ENCODE results near the gene MPP7. TPM values are rescaled to one million over a fixed set of nuclear protein-coding genes. Genes with fewer than 3 reads are reported as not detected.

Gene MPP7
- total RNA-seq, 3 donors from 2014 or later (not counting 1 experiment from before 2014, with no cell fraction given): 11.5 to 21.0 (median 19.1) TPM

DNA sequence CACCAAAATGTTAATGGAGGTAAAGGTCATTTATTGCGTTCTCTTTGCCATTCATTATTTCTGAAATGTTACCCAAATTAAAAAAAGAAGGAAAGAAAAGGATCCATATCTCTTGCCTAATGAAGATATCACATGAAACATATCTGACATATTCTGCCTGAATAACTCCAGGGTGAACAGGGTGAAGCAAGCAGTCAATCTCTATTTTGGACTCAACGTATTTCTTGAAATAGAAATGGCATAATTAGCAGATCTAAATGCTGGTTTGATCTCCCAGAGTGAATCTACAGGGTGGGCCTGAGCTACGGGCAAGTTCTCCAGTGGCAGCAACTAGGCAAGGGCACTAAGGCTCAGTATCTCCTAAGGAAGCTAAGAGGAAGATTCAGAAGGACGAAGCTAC, 24.0 kb downstream of the MPP7 start:
- H3K9me3 ChIP-seq (ENCODE audit: control insufficient read depth, insufficient read depth, low read length): no peaks in the 10 kb centered on the region
- 92% methylated on average over 3 of the region's 4 CpGs for WGBS (ENCODE audit: insufficient coverage)
- no peak overlapping the region for H3K27ac ChIP-seq (ENCODE audit: low read length)
- peaks cover 5 to 19% of the 10 kb centered on the region in 2 donors for H3K4me1 Mint-ChIP-seq
- no peak for ATAC-seq
- H3K27ac Mint-ChIP-seq: no peak overlapping the region
- H3K9me3 Mint-ChIP-seq: no peaks in the 10 kb centered on the region
- DNase-seq: no peak
- no peaks in the 10 kb centered on the region for H3K4me1 ChIP-seq (ENCODE audit: control insufficient read depth, insufficient read depth, low read length)
- H3K27me3 Mint-ChIP-seq (ENCODE audit: low read depth in 2 of 2): no peaks in the 10 kb centered on the region
- no peaks in the 10 kb centered on the region for H3K36me3 ChIP-seq (ENCODE audit: control insufficient read depth, insufficient read depth, low read length)
- H3K4me3 ChIP-seq (ENCODE audit: low read length): no peak overlapping the region
- H3K27me3 ChIP-seq (ENCODE audit: control insufficient read depth, insufficient read depth, low read length): no peaks in the 10 kb centered on the region
- TF ChIP-seq, protein P1, sequence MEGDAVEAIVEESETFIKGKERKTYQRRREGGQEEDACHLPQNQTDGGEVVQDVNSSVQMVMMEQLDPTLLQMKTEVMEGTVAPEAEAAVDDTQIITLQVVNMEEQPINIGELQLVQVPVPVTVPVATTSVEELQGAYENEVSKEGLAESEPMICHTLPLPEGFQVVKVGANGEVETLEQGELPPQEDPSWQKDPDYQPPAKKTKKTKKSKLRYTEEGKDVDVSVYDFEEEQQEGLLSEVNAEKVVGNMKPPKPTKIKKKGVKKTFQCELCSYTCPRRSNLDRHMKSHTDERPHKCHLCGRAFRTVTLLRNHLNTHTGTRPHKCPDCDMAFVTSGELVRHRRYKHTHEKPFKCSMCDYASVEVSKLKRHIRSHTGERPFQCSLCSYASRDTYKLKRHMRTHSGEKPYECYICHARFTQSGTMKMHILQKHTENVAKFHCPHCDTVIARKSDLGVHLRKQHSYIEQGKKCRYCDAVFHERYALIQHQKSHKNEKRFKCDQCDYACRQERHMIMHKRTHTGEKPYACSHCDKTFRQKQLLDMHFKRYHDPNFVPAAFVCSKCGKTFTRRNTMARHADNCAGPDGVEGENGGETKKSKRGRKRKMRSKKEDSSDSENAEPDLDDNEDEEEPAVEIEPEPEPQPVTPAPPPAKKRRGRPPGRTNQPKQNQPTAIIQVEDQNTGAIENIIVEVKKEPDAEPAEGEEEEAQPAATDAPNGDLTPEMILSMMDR (IDR thresholded peaks at IDR 0.05): no peak
- no peak overlapping the region for H3K4me3 Mint-ChIP-seq
- no peaks in the 10 kb centered on the region for H3K36me3 Mint-ChIP-seq
- intact Hi-C loops (cut with micrococcal nuclease): no loop called here

GRCh38 chr10:28276384-28276783, 26.5 kb downstream of the MPP7 start:
- Mint-ChIP-seq H3K27ac (no peak overlapping the region), H3K36me3 (no peaks in the 10 kb centered on the region), H3K27me3 (ENCODE audit: low read depth in 2 of 2) (no peaks in the 10 kb centered on the region), H3K4me1 (peaks cover 5 to 23% of the 10 kb centered on the region in 2 donors), H3K9me3 (no peaks in the 10 kb centered on the region), H3K4me3 (no peak overlapping the region)
- Histone ChIP-seq H3K9me3 (ENCODE audit: control insufficient read depth, insufficient read depth, low read length) (no peaks in the 10 kb centered on the region), H3K36me3 (ENCODE audit: control insufficient read depth, insufficient read depth, low read length) (no peaks in the 10 kb centered on the region), H3K4me3 (ENCODE audit: low read length) (no peak overlapping the region), H3K27ac (ENCODE audit: low read length) (no peak overlapping the region), H3K27me3 (ENCODE audit: control insufficient read depth, insufficient read depth, low read length) (no peaks in the 10 kb centered on the region), H3K4me1 (ENCODE audit: control insufficient read depth, insufficient read depth, low read length) (no peaks in the 10 kb centered on the region)
- TF ChIP-seq, protein P1 (IDR thresholded peaks at IDR 0.05): no peak
- DNase-seq (no peak), ATAC-seq (no peak)
- intact Hi-C loops (cut with micrococcal nuclease): no loop called here
- 96% methylated on average over 3 of the region's 4 CpGs for WGBS (ENCODE audit: insufficient coverage)

GRCh38 chr10:28274475-28274874, 28.4 kb downstream of the MPP7 start:
- Mint-ChIP-seq H3K27me3 (ENCODE audit: low read depth in 2 of 2) (no peaks in the 10 kb centered on the region), H3K4me1 (peaks cover 5 to 16% of the 10 kb centered on the region in 2 donors), H3K9me3 (no peaks in the 10 kb centered on the region), H3K27ac (no peak overlapping the region), H3K4me3 (no peak overlapping the region), H3K36me3 (no peaks in the 10 kb centered on the region)
- ATAC-seq (no peak), DNase-seq (no peak)
- Histone ChIP-seq H3K9me3 (ENCODE audit: control insufficient read depth, insufficient read depth, low read length) (no peaks in the 10 kb centered on the region), H3K4me1 (ENCODE audit: control insufficient read depth, insufficient read depth, low read length) (no peaks in the 10 kb centered on the region), H3K27ac (ENCODE audit: low read length) (no peak overlapping the region), H3K36me3 (ENCODE audit: control insufficient read depth, insufficient read depth, low read length) (no peaks in the 10 kb centered on the region), H3K27me3 (ENCODE audit: control insufficient read depth, insufficient read depth, low read length) (no peaks in the 10 kb centered on the region), H3K4me3 (ENCODE audit: low read length) (no peak overlapping the region)
- intact Hi-C loops (cut with micrococcal nuclease): no loop called here
- TF ChIP-seq, protein P1 (IDR thresholded peaks at IDR 0.05): no peak

- peaks cover 5 to 16% of the 10 kb centered on the region in 2 donors for H3K4me1 Mint-ChIP-seq
- no peaks in the 10 kb centered on the region for H3K4me1 ChIP-seq (ENCODE audit: control insufficient read depth, insufficient read depth, low read length)
- no peaks in the 10 kb centered on the region for H3K9me3 Mint-ChIP-seq
- WGBS (ENCODE audit: insufficient coverage): 80% methylated on average over 4 of the region's 5 CpGs
- TF ChIP-seq, protein P1 (IDR thresholded peaks at IDR 0.05): no peak
- H3K27me3 Mint-ChIP-seq (ENCODE audit: low read depth in 2 of 2): no peaks in the 10 kb centered on the region
- ATAC-seq: no peak
- no peak for DNase-seq
- H3K36me3 ChIP-seq (ENCODE audit: control insufficient read depth, insufficient read depth, low read length): no peaks in the 10 kb centered on the region
- H3K27ac ChIP-seq (ENCODE audit: low read length): no peak overlapping the region
- H3K9me3 ChIP-seq (ENCODE audit: control insufficient read depth, insufficient read depth, low read length): no peaks in the 10 kb centered on the region
- no peaks in the 10 kb centered on the region for H3K36me3 Mint-ChIP-seq
- no peaks in the 10 kb centered on the region for H3K27me3 ChIP-seq (ENCODE audit: control insufficient read depth, insufficient read depth, low read length)
- no peak overlapping the region for H3K27ac Mint-ChIP-seq
- intact Hi-C loops (cut with micrococcal nuclease): no loop called here
- no peak overlapping the region for H3K4me3 Mint-ChIP-seq
- H3K4me3 ChIP-seq (ENCODE audit: low read length): no peak overlapping the region
These were observed 29.5 kb downstream of the MPP7 start for GRCh38 chr10:28273343-28273742.

All from natural killer cell (primary cell).